SW 1271 (cell line): ENCODE data around the gene BTBD9.
"Not testable (repeated sequence)": the region's sequence is repeated elsewhere in the genome, so short reads cannot be mapped to it uniquely, and the experiment has no call there.

ENCODE experiments used
- DNase-seq, 2 experiments: peaks; one replicate each; lab custom pipeline; 2025; lab: John Stamatoyannopoulos, UW

BTBD9 gene

GRCh38 chr6:38387461-38387860, 252.3 kb downstream of the BTBD9 start:
- no peak for DNase-seq

GRCh38 chr6:38378801-38379200, 260.9 kb downstream of the BTBD9 start:
- DNase-seq = no peak

- DNase-seq = no peak
These were observed 263.8 kb downstream of the BTBD9 start for GRCh38 chr6:38375937-38376336.

- DNase-seq = no peak
These were observed 264.4 kb downstream of the BTBD9 start for GRCh38 chr6:38375341-38375740.

GRCh38 chr6:38371881-38372280, 267.8 kb downstream of the BTBD9 start:
- no peak for DNase-seq

- no peak for DNase-seq
These were observed 268.8 kb downstream of the BTBD9 start for GRCh38 chr6:38370653-38371601.

GRCh38 chr6:38367231-38367630, 272.5 kb downstream of the BTBD9 start:
- no peak for DNase-seq

GRCh38 chr6:38366234-38366633, 273.5 kb downstream of the BTBD9 start:
- no peak for DNase-seq

- no peak for DNase-seq
These were observed 275.0 kb downstream of the BTBD9 start for GRCh38 chr6:38364775-38365174.

GRCh38 chr6:38364127-38364526, 275.6 kb downstream of the BTBD9 start:
- DNase-seq = no peak

GRCh38 chr6:38355519-38355918, 284.2 kb downstream of the BTBD9 start:
- DNase-seq = no peak

GRCh38 chr6:38354905-38355304, 284.8 kb downstream of the BTBD9 start:
- DNase-seq = no peak

- DNase-seq = no peak
These were observed 285.7 kb downstream of the BTBD9 start for GRCh38 chr6:38354037-38354381.

GRCh38 chr6:38353310-38354036, 286.3 kb downstream of the BTBD9 start:
- no peak for DNase-seq

- DNase-seq = no peak
These were observed 287.1 kb downstream of the BTBD9 start for GRCh38 chr6:38352636-38353035.

- no peak for DNase-seq
These were observed 288.8 kb downstream of the BTBD9 start for GRCh38 chr6:38350942-38351341.

GRCh38 chr6:38350220-38350619, 289.5 kb downstream of the BTBD9 start:
- no peak for DNase-seq

- no peak for DNase-seq
These were observed 289.9 kb downstream of the BTBD9 start for GRCh38 chr6:38349795-38350194.

GRCh38 chr6:38349221-38349620, 290.5 kb downstream of the BTBD9 start:
- no peak for DNase-seq

GRCh38 chr6:38348371-38348770, 291.4 kb downstream of the BTBD9 start:
- no peak for DNase-seq

- DNase-seq = not testable (repeated sequence)
These were observed 291.9 kb downstream of the BTBD9 start for GRCh38 chr6:38347829-38348228.

- peak; percentile 12 to 65 for DNase-seq
These were observed 293.2 kb downstream of the BTBD9 start for GRCh38 chr6:38346291-38347079.
